Measurements from ENCODE around the gene VAMP8. TPM values are rescaled to one million over a fixed set of nuclear protein-coding genes. Genes with fewer than 3 reads are reported as not detected.
A peak's percentile ranks its signal among the peaks of the same experiment; 100 is the strongest.
"Not testable (repeated sequence)": the region's sequence is repeated elsewhere in the genome, so short reads cannot be mapped to it uniquely, and the experiment has no call there.

Gene VAMP8
- total RNA-seq, result 69.9 TPM

- DNase-seq (ENCODE audit: low spot score) (peak; percentile 75), ATAC-seq (peak; percentile 83)
Measured at GRCh38 chr2:85577386-85578242, at the start of gene VAMP8. VAMP8 (plus strand) TSS chr2:85577586; CDS start chr2:85577647, 61 bp downstream.

- no peak for DNase-seq (ENCODE audit: low spot score)
- ATAC-seq, result peak; percentile 52
Measured at GRCh38 chr2:85527787-85528186, 49.6 kb upstream of the VAMP8 start.

DNA sequence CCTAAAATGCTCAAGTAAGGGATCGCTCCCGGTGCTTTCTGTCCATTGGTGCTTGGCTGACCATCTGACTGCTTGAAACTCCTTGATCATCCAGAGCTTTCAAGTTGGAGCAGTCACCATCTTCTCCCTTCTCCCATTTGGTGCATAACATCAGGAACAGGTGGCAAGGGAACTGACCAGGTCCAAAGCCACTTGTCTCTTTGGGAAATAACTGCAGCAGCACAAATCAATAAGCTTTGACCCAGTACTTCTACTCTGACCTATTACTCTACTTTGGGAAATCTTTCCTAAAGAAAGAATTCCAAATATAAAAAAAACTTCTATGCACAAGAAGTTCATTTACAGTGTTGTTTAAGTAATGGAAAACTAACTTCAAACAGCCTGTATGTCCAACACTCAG, 49.0 kb upstream of the VAMP8 start:
- DNase-seq (ENCODE audit: low spot score) (no peak), ATAC-seq (peak; percentile 64)

GRCh38 chr2:85529809-85530208, 47.6 kb upstream of the VAMP8 start:
- ATAC-seq (no peak), DNase-seq (ENCODE audit: low spot score) (no peak)

- peak; percentile 48 for ATAC-seq
- no peak for DNase-seq (ENCODE audit: low spot score)
Measured at GRCh38 chr2:85531589-85531988, 45.8 kb upstream of the VAMP8 start.

DNA sequence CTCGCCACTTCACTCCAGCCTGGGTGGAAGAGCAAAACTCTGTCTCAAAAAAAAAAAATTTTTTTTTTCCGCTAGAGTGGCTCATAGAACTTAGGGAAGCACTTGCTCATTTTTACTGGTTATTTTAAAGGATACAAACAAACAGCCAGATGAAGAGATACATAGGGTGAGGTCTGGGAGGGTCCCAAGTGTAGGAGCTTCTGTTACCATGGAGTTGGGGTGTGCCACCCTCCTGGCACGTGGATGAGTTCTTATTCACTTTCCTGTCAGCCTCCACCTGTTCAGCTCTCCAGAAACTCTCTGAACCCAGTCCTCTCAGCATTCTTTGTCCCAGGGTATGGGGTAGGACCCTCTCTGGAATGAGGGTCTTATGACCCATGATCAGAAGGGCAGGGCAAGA, 43.3 kb upstream of the VAMP8 start:
- ATAC-seq (no peak), DNase-seq (ENCODE audit: low spot score) (no peak)

DNA sequence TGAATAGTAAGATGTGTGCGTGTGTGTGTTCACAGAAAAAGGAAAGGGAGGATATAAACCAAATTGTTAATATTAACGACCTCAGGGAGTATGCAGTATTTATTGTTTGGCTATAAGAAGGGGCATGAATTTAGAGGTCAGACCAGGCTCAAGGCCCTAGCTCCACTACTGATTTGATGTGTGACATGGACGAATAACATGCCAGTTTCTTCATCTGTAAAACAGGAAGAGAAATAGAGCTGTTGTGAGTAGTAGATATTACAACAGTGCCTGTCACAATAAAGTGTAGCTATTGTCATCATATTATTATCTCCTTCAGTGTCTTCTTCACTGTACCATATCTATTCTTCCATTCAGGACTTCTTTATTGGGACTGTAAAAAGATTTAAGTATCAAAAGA, 42.5 kb upstream of the VAMP8 start:
- no peak for DNase-seq (ENCODE audit: low spot score)
- no peak for ATAC-seq

DNA sequence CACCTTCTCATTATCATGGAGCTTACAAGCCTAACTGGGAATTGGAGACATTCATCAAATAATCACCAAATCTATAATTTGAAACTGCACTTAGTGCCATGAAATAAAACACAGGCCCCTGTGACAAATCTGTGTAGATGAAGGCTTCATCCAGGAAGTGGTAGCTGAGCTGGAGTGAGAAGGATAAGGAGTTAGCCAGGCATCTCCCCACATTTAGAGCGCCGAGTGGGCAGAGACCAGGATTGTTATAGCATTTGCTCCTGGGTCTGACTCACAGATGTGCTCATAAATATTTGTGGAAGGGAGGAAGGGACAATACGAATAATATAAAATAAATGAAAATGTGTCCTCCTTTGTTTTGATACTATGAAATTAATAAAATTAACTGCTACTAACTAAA, 40.9 kb upstream of the VAMP8 start:
- DNase-seq (ENCODE audit: low spot score) (no peak), ATAC-seq (no peak)

GRCh38 chr2:85537600-85538506, 39.5 kb upstream of the VAMP8 start:
- ATAC-seq (peak; percentile 30), DNase-seq (ENCODE audit: low spot score) (peak; percentile 71)

- DNase-seq (ENCODE audit: low spot score) (peak; percentile 95), ATAC-seq (peak; percentile 86)
Measured at GRCh38 chr2:85538507-85539360, 38.7 kb upstream of the VAMP8 start, which contains the start of gene MAT2A. MAT2A (plus strand) TSS chr2:85539168; CDS start chr2:85539288, 120 bp downstream.

- DNase-seq (ENCODE audit: low spot score) (peak; percentile 74), ATAC-seq (peak; percentile 58)
Measured at GRCh38 chr2:85539361-85540132, 37.8 kb upstream of the VAMP8 start.

DNA sequence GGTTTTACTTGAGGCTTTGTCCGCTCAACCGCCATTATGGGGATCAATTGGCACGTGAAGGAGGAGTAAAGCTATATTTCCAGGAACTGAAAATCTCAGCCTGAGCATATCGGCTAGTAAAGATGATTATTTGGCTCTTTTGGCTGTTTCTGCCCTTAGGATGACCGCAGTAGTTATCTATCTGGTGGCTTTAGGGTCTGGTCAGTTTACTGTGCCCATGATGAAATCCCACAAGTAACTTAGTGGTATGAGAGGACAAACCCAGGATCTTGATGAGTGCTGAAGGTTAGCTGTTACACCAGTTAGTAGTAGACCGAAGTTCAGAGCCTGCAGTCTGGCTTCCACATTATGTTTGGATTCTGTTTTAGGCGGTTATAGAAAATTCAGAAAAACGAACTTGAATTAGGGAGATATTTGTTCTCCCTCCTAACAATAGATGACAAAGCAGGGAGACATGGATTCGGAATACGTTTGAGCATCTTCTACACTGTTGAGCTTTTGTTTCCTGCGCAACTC, 37.2 kb upstream of the VAMP8 start:
- DNase-seq (ENCODE audit: low spot score), result no peak
- ATAC-seq, result no peak

- ATAC-seq (no peak), DNase-seq (ENCODE audit: low spot score) (no peak)
Measured at GRCh38 chr2:85541262-85541661, 36.1 kb upstream of the VAMP8 start.

DNA sequence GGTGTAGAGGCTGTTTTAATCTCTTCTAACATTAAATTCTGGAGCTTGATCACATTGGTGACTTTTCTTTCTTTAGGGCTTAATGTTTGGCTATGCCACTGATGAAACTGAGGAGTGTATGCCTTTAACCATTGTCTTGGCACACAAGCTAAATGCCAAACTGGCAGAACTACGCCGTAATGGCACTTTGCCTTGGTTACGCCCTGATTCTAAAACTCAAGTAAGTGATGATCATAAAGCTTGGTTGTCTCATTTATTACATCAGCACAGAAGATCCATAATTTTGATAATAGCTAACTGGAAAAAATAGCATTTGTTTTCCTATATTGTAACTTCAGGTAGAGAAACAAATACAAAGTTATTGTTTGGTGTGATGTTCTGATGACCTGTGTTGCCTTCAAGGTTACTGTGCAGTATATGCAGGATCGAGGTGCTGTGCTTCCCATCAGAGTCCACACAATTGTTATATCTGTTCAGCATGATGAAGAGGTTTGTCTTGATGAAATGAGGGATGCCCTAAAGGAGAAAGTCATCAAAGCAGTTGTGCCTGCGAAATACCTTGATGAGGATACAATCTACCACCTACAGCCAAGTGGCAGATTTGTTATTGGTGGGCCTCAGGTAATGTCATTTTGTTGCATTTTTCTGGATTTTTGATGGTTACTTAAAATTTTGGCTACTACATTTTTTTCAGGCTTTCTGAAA, 35.5 kb upstream of the VAMP8 start:
- DNase-seq (ENCODE audit: low spot score) (no peak), ATAC-seq (no peak)

GRCh38 chr2:85542777-85543176, 34.6 kb upstream of the VAMP8 start:
- no peak for DNase-seq (ENCODE audit: low spot score)
- ATAC-seq, result no peak

GRCh38 chr2:85544254-85544691, 33.1 kb upstream of the VAMP8 start:
- not testable (repeated sequence) for DNase-seq (ENCODE audit: low spot score); ATAC-seq

DNA sequence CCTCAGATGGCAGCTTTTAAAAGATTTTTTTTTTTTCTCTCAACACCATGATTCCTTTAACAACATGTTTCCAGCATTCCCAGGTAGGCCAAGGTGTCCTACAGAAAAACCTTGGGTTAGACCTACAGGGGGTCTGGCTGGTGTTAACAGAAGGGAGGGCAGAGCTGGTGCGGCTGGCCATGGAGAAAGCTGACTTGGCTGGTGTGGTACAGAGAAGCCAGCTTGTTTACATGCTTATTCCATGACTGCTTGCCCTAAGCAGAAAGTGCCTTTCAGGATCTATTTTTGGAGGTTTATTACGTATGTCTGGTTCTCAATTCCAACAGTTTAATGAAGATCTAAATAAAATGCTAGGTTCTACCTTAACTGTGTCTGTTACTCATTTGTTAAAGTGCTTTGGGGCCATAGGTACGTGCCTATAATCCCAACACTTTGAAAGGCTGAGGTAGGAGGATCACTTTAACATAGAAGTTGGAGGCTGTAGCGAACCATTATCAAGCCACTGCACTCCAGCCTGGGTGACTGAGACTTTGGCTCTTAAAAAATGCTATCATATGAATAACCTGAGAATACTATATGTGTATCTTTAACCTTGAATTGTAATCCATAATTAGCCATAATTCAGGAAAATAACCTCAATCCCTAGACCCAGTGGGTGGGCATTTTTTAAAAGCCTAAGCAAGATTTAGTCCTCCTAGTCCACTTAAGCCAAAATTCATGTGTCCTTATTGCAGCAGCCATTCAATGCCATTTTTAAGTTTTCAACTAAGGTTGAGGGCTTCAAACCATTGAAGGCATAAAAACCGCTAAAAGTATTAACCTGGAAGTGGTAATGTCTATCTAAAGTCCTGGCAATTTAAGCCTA, 32.2 kb upstream of the VAMP8 start:
- peak; percentile 4 for ATAC-seq
- not testable (repeated sequence) for DNase-seq (ENCODE audit: low spot score)

DNA sequence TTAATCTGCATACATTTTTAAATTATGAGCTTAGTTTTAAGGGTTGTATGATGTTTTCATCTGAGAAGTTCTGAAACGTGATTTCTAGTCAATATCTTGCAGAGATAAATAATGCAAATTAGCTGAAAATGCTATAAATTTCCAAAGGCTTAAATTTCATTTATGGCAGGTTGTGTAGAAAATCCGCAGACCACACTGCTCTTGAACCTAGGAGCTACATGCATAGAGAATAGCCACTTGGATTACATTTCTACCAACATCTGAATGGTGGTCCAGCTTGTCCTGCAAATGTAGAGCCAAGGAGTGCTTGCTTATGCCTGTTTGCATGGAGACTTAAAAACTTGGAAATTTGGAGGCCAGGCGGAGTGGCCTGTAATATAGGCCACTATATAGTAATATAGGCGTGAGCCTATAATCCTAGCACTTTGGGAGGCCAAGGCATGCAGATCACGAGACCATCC, 31.6 kb upstream of the VAMP8 start:
- no peak for DNase-seq (ENCODE audit: low spot score)
- ATAC-seq, result peak; percentile 9

Measured in left lobe of liver (tissue), 2 donors.